Mammary epithelial cell (primary cell): ENCODE results near the gene MMP1.
"Not testable (repeated sequence)": the region's sequence is repeated elsewhere in the genome, so short reads cannot be mapped to it uniquely, and the experiment has no call there.

ENCODE experiments used
- EZH2 ChIP-seq: IDR thresholded peaks from 2 replicates; pipeline ENCODE4 v1.6.1; 2012; ENCODE audit warnings: low read length, inconsistent platforms, borderline replicate concordance
- TF ChIP-seq, protein P1 (sequence below), 2 donors: IDR thresholded peaks in 1 of 2; conservative IDR thresholded peaks in 1 of 2; 2 replicates each; pipeline ENCODE4 v1.5.1; 2011 to 2012; ENCODE audit warnings: inconsistent platforms in 2 of 2, low read length in 2 of 2, mild to moderate bottlenecking in 2 of 2, control low read depth in 1 of 2, low read depth in 1 of 2; ENCODE audit not compliant: insufficient read depth in 1 of 2; ENCODE audit errors: extremely low read depth in 1 of 2

DNA sequence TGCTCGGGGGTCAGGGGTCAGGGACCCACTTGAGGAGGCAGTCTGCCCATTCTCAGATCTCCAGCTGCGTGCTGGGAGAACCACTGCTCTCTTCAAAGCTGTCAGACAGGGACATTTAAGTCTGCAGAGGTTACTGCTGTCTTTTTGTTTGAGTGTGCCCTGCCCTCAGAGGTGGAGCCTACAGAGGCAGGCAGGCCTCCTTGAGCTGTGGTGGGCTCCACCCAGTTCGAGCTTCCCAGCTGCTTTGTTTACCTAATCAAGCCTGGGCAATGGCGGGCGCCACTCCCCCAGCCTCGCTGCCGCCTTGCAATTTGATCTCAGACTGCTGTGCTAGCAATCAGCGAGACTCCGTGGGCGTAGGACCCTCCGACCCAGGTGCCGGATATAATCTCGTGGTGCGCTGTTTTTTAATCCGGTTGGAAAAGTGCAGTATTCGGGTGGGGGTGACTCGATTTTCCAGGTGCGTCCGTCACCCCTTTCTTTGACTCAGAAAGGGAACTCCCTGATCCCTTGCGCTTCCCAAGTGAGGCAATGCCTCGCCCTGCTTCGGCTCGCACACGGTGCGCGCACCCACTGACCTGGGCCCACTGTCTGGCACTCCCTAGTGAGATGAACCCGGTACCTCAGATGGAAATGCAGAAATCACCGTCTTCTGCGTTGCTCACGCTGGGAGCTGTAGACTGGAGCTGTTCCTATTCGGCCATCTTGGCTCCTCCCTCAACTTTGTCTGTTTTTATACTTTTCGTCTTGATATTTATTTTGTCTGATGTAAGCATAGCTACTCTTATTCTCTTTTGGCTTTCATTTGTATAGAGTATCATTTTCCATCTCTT is 51.0 kb downstream of the MMP1 start:
- TF ChIP-seq, protein P1, sequence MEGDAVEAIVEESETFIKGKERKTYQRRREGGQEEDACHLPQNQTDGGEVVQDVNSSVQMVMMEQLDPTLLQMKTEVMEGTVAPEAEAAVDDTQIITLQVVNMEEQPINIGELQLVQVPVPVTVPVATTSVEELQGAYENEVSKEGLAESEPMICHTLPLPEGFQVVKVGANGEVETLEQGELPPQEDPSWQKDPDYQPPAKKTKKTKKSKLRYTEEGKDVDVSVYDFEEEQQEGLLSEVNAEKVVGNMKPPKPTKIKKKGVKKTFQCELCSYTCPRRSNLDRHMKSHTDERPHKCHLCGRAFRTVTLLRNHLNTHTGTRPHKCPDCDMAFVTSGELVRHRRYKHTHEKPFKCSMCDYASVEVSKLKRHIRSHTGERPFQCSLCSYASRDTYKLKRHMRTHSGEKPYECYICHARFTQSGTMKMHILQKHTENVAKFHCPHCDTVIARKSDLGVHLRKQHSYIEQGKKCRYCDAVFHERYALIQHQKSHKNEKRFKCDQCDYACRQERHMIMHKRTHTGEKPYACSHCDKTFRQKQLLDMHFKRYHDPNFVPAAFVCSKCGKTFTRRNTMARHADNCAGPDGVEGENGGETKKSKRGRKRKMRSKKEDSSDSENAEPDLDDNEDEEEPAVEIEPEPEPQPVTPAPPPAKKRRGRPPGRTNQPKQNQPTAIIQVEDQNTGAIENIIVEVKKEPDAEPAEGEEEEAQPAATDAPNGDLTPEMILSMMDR (conservative IDR thresholded peaks at IDR 0.05 in 1 of 2, IDR thresholded peaks at IDR 0.05 in 1 of 2; ENCODE audit: extremely low read depth in 1 of 2, insufficient read depth in 1 of 2, low read depth in 1 of 2, low read length in 2 of 2), result not testable (repeated sequence)
- not testable (repeated sequence) for TF ChIP-seq EZH2
